ENCODE results near the gene KLF12. TPM values are rescaled to one million over a fixed set of nuclear protein-coding genes. Genes with fewer than 3 reads are reported as not detected.

Gene KLF12
- polyA plus RNA-seq (2014; cell fraction: cytosol; rRNA removed) = 10.6 and 11.9 TPM in 2 replicates
- 16.4 and 19.8 TPM in 2 replicates for polyA plus RNA-seq (2014; cell fraction: nucleus; rRNA removed)

GRCh38 chr13:74134221-74134776 is at the start of gene KLF12:
KLF12 (minus strand) TSS chr13:74134404.
- DNase-seq (ENCODE audit: low spot score) = peak; percentile 93

GRCh38 chr13:74182491-74182890 is 48.3 kb upstream of the KLF12 start:
- no peak for DNase-seq (ENCODE audit: low spot score)

GRCh38 chr13:74174810-74175209 is 40.6 kb upstream of the KLF12 start:
- no peak for DNase-seq (ENCODE audit: low spot score)

GRCh38 chr13:74173822-74174221 is 39.6 kb upstream of the KLF12 start:
- no peak for DNase-seq (ENCODE audit: low spot score)

- no peak for DNase-seq (ENCODE audit: low spot score)
These were observed 37.4 kb upstream of the KLF12 start for GRCh38 chr13:74171641-74172040.

- peak; percentile 7 for DNase-seq (ENCODE audit: low spot score)
These were observed 35.5 kb upstream of the KLF12 start for GRCh38 chr13:74169676-74170075.

GRCh38 chr13:74168263-74168675 is 34.1 kb upstream of the KLF12 start:
- DNase-seq (ENCODE audit: low spot score) = no peak

- DNase-seq (ENCODE audit: low spot score) = no peak
These were observed 32.2 kb upstream of the KLF12 start for GRCh38 chr13:74166261-74167004.

GRCh38 chr13:74162782-74163181 is 28.6 kb upstream of the KLF12 start:
- no peak for DNase-seq (ENCODE audit: low spot score)

GRCh38 chr13:74162135-74162534 is 27.9 kb upstream of the KLF12 start:
- no peak for DNase-seq (ENCODE audit: low spot score)

- no peak for DNase-seq (ENCODE audit: low spot score)
These were observed 24.6 kb upstream of the KLF12 start for GRCh38 chr13:74158571-74159352.

- no peak for DNase-seq (ENCODE audit: low spot score)
These were observed 23.8 kb upstream of the KLF12 start for GRCh38 chr13:74158028-74158427.

- no peak for DNase-seq (ENCODE audit: low spot score)
These were observed 20.8 kb upstream of the KLF12 start for GRCh38 chr13:74154981-74155380.

GRCh38 chr13:74153316-74153715 is 19.1 kb upstream of the KLF12 start:
- DNase-seq (ENCODE audit: low spot score) = no peak

- DNase-seq (ENCODE audit: low spot score) = no peak
These were observed 17.7 kb upstream of the KLF12 start for GRCh38 chr13:74151859-74152258.

GRCh38 chr13:74148352-74148751 is 14.1 kb upstream of the KLF12 start:
- no peak for DNase-seq (ENCODE audit: low spot score)

- DNase-seq (ENCODE audit: low spot score) = peak; percentile 70
These were observed 11.2 kb upstream of the KLF12 start for GRCh38 chr13:74145249-74145975.

GRCh38 chr13:74144269-74144668 is 10.1 kb upstream of the KLF12 start:
- DNase-seq (ENCODE audit: low spot score) = no peak

GRCh38 chr13:74142257-74142656 is 8.1 kb upstream of the KLF12 start:
- no peak for DNase-seq (ENCODE audit: low spot score)

- no peak for DNase-seq (ENCODE audit: low spot score)
These were observed 4.0 kb upstream of the KLF12 start for GRCh38 chr13:74138241-74138640.

- DNase-seq (ENCODE audit: low spot score) = no peak
These were observed 2.0 kb upstream of the KLF12 start for GRCh38 chr13:74136084-74136658.
